Measurements from ENCODE around the gene DPM3. TPM values are rescaled to one million over a fixed set of nuclear protein-coding genes. Genes with fewer than 3 reads are reported as not detected.

Gene DPM3
- total and polyA plus RNA-seq, 2 experiments from 2014 or later, result 13.6 to 71.4 TPM

DNA sequence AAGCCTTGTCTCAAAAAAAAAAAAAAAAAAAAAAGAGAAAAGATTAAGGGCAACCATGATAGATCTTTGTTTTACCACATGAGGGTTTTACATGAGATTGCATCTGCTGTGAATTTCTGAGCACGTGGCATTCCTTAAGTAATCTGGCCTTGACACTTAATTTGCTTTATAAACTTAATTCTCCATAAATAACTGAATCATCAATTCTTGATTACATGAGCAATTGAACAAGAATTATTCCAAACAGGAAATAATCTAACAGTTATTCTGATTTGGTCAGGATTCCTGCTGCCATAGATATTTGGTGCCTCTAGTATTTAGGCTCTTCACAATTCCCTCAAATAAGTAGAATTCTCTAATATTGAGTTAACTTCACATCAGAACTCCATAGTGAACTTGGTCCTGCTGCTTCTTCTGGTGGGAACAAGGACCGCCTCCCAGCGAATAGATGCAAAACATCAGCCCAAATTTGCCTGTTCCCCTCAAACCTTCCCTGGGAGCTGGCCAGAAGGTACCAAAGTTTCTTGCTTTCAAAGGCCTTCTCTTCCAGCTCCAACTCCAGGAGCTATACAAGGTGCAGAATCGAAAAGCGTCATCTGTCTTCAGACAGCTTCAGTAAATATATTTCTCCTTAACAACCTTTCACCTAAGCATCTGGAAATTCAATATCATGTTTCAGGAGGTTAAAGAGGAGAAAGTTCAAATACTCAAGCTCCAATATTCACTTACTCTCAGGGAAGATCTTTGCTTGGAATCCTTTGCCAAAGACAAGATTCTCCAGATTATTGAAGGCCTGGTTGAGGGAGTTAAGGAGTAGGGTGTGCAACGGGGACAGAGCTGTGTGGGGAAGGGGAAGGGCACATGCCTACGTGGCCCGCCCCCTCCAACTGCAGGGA lies 31.8 kb upstream of the DPM3 start:
- H3K36me3 ChIP-seq (ENCODE audit: insufficient read depth), result peaks cover 3% of the 10 kb centered on the region; the same call in 1 of the 2 replicates
- H3K4me1 ChIP-seq (ENCODE audit: insufficient read depth), result peaks cover 20% of the 10 kb centered on the region
- peaks cover 20% of the 10 kb centered on the region for H3K79me2 ChIP-seq (replicated peaks; ENCODE audit: insufficient read depth)
- no peaks in the 10 kb centered on the region for H4K20me1 ChIP-seq (replicated peaks; ENCODE audit: insufficient read depth)
- ATAC-seq (no peak), DNase-seq (ENCODE audit: low spot score) (no peak)
- H3K4me2 ChIP-seq, result peak overlapping the region; percentile 100
- no peaks in the 10 kb centered on the region for H3K9me2 ChIP-seq (ENCODE audit: insufficient read depth)
- H3K27ac Mint-ChIP-seq, result peak overlapping the region; percentile 94; the same call in 1 of the 2 replicates
- peaks cover 24% of the 10 kb centered on the region for H3K36me3 Mint-ChIP-seq (ENCODE audit: low read depth)
- H3F3A ChIP-seq (replicated peaks; ENCODE audit: low read depth), result peaks cover 34% of the 10 kb centered on the region
- peaks cover 4% of the 10 kb centered on the region for H3K9me3 Mint-ChIP-seq
- TF ChIP-seq POLR2AphosphoS5 (IDR thresholded peaks at IDR 0.05; ENCODE audit: low read depth) (no peak), REST (IDR thresholded peaks at IDR 0.05; ENCODE audit: unreplicated experiment) (no peak), ZNF114 (CRISPR knock-in tag; IDR thresholded peaks at IDR 0.05) (no peak), STAT1 (IDR thresholded peaks at IDR 0.05; ENCODE audit: unreplicated experiment) (no peak), EZH2 (IDR thresholded peaks at IDR 0.05; ENCODE audit: low read depth, unreplicated experiment) (no peak)
- H3K4me3 ChIP-seq, result peak overlapping the region; percentile 84
- peaks cover 25% of the 10 kb centered on the region for H3K4me1 Mint-ChIP-seq
- no peaks in the 10 kb centered on the region for H3K27me3 ChIP-seq (ENCODE audit: insufficient read depth)
- H3K27ac ChIP-seq (ENCODE audit: low read depth), result peak overlapping the region; percentile 86; the same call in 1 of the 2 replicates
- peak overlapping the region; percentile 86 for H3K4me3 Mint-ChIP-seq
- peak overlapping the region; percentile 87; the same call in 1 of the 2 replicates for H2AFZ ChIP-seq
- peaks cover 19% of the 10 kb centered on the region for H3K27me3 Mint-ChIP-seq (ENCODE audit: insufficient read depth, low read depth, poor library complexity)

- Histone ChIP-seq H4K20me1 (replicated peaks; ENCODE audit: insufficient read depth) (no peaks in the 10 kb centered on the region), H3K27ac (ENCODE audit: low read depth) (no peak overlapping the region), H3K4me1 (ENCODE audit: insufficient read depth) (peaks cover 28% of the 10 kb centered on the region), H2AFZ (no peak overlapping the region), H3K9me2 (ENCODE audit: insufficient read depth) (no peaks in the 10 kb centered on the region), H3K4me2 (no peak overlapping the region), H3K79me2 (replicated peaks; ENCODE audit: insufficient read depth) (peaks cover 20% of the 10 kb centered on the region), H3F3A (replicated peaks; ENCODE audit: low read depth) (peaks cover 33% of the 10 kb centered on the region), H3K36me3 (ENCODE audit: insufficient read depth) (no peaks in the 10 kb centered on the region), H3K4me3 (no peak overlapping the region), H3K27me3 (ENCODE audit: insufficient read depth) (no peaks in the 10 kb centered on the region)
- Mint-ChIP-seq H3K4me1 (peaks cover 21% of the 10 kb centered on the region), H3K27ac (no peak overlapping the region), H3K9me3 (peaks cover 4% of the 10 kb centered on the region), H3K36me3 (ENCODE audit: low read depth) (peaks cover 16% of the 10 kb centered on the region), H3K27me3 (ENCODE audit: insufficient read depth, low read depth, poor library complexity) (peaks cover 19% of the 10 kb centered on the region), H3K4me3 (no peak overlapping the region)
- ATAC-seq, result no peak
- no peak for DNase-seq (ENCODE audit: low spot score)
- no peak for TF ChIP-seq ZNF331 (CRISPR knock-in tag; IDR thresholded peaks at IDR 0.05; ENCODE audit: low read depth)
- no peak for TF ChIP-seq ZNF462 (CRISPR knock-in tag; IDR thresholded peaks at IDR 0.05)
- no peak for TF ChIP-seq JUNB (IDR thresholded peaks at IDR 0.05; ENCODE audit: unreplicated experiment)
- no peak for TF ChIP-seq ZNF114 (CRISPR knock-in tag; IDR thresholded peaks at IDR 0.05)
- no peak for TF ChIP-seq POLR2AphosphoS5 (IDR thresholded peaks at IDR 0.05; ENCODE audit: low read depth)
Measured at GRCh38 chr1:155170806-155171205, 30.5 kb upstream of the DPM3 start.
